ENCODE data around the gene CAPSL.
"Not testable (repeated sequence)": the region's sequence is repeated elsewhere in the genome, so short reads cannot be mapped to it uniquely, and the experiment has no call there.

The CAPSL gene

GRCh38 chr5:35894131-35894530 is 44.3 kb downstream of the CAPSL start:
- no peak overlapping the region for H3K18ac ChIP-seq (ENCODE audit: low read length)
- H3K56ac ChIP-seq (ENCODE audit: low read length), result no peak overlapping the region
- H2AK5ac ChIP-seq (ENCODE audit: low read length), result no peak overlapping the region
- no peak overlapping the region for H3K4ac ChIP-seq (ENCODE audit: low read depth, low read length)
- no peak for DNase-seq
- WGBS (ENCODE audit: extremely low coverage, insufficient coverage, low lambda C conversion rate), result no CpG with 5 or more reads among the region's 5 CpGs
- H4K5ac ChIP-seq (ENCODE audit: low read length), result no peak overlapping the region
- H3K4me3 ChIP-seq (ENCODE audit: low read length), result no peak overlapping the region
- no peak overlapping the region for H2BK5ac ChIP-seq (ENCODE audit: low read length)
- no peaks in the 10 kb centered on the region for H3K27me3 ChIP-seq (ENCODE audit: insufficient read depth, low read length, poor library complexity)
- no peak overlapping the region for H2BK15ac ChIP-seq (replicated peaks; ENCODE audit: low read depth)
- H3K27ac ChIP-seq (ENCODE audit: low read depth, low read length), result no peak overlapping the region
- no peak overlapping the region for H3K9ac ChIP-seq (ENCODE audit: low read length)
- H2BK120ac ChIP-seq (ENCODE audit: low read depth, low read length), result no peak overlapping the region
- no peak overlapping the region for H3K4me2 ChIP-seq (ENCODE audit: low read length)
- H3K4me1 ChIP-seq (ENCODE audit: control insufficient read depth, low read depth, low read length), result no peaks in the 10 kb centered on the region
- H3K79me1 ChIP-seq (ENCODE audit: low read length), result no peaks in the 10 kb centered on the region
- no peak overlapping the region for H4K8ac ChIP-seq (ENCODE audit: low read depth, low read length)
- H3K23ac ChIP-seq (ENCODE audit: low read length), result no peak overlapping the region
- H3K79me2 ChIP-seq (ENCODE audit: control insufficient read depth, insufficient read depth, low read length), result no peaks in the 10 kb centered on the region
- no peaks in the 10 kb centered on the region for H3K36me3 ChIP-seq (ENCODE audit: control insufficient read depth, insufficient read depth, low read length)

GRCh38 chr5:35892799-35893198 is 45.6 kb downstream of the CAPSL start:
- not testable (repeated sequence) for H3K4me2 ChIP-seq (ENCODE audit: low read length); H3K27me3 ChIP-seq (ENCODE audit: insufficient read depth, low read length, poor library complexity); H2BK15ac ChIP-seq (replicated peaks; ENCODE audit: low read depth); DNase-seq; H3K4ac ChIP-seq (ENCODE audit: low read depth, low read length); H3K23ac ChIP-seq (ENCODE audit: low read length); H4K5ac ChIP-seq (ENCODE audit: low read length); H3K36me3 ChIP-seq (ENCODE audit: control insufficient read depth, insufficient read depth, low read length); H2AK5ac ChIP-seq (ENCODE audit: low read length); H3K27ac ChIP-seq (ENCODE audit: low read depth, low read length); H3K56ac ChIP-seq (ENCODE audit: low read length); H3K9ac ChIP-seq (ENCODE audit: low read length); H2BK120ac ChIP-seq (ENCODE audit: low read depth, low read length); H3K18ac ChIP-seq (ENCODE audit: low read length); H3K4me3 ChIP-seq (ENCODE audit: low read length); H3K79me2 ChIP-seq (ENCODE audit: control insufficient read depth, insufficient read depth, low read length); H3K4me1 ChIP-seq (ENCODE audit: control insufficient read depth, low read depth, low read length); H3K79me1 ChIP-seq (ENCODE audit: low read length); H2BK5ac ChIP-seq (ENCODE audit: low read length); H4K8ac ChIP-seq (ENCODE audit: low read depth, low read length)
- WGBS (ENCODE audit: extremely low coverage, insufficient coverage, low lambda C conversion rate), result no CpG with 5 or more reads among the region's 23 CpGs

GRCh38 chr5:35890021-35891020 is 48.1 kb downstream of the CAPSL start:
- no peak overlapping the region for H3K4me3 ChIP-seq (ENCODE audit: low read length)
- H2BK15ac ChIP-seq (replicated peaks; ENCODE audit: low read depth), result no peak overlapping the region
- no peak overlapping the region for H3K4ac ChIP-seq (ENCODE audit: low read depth, low read length)
- no peak overlapping the region for H3K18ac ChIP-seq (ENCODE audit: low read length)
- no peak overlapping the region for H3K9ac ChIP-seq (ENCODE audit: low read length)
- no peaks in the 10 kb centered on the region for H3K27me3 ChIP-seq (ENCODE audit: insufficient read depth, low read length, poor library complexity)
- H3K79me2 ChIP-seq (ENCODE audit: control insufficient read depth, insufficient read depth, low read length), result no peaks in the 10 kb centered on the region
- no peak overlapping the region for H2BK120ac ChIP-seq (ENCODE audit: low read depth, low read length)
- no peak overlapping the region for H3K56ac ChIP-seq (ENCODE audit: low read length)
- no peak overlapping the region for H4K8ac ChIP-seq (ENCODE audit: low read depth, low read length)
- WGBS (ENCODE audit: extremely low coverage, insufficient coverage, low lambda C conversion rate), result no CpG with 5 or more reads among the region's 5 CpGs
- H3K4me2 ChIP-seq (ENCODE audit: low read length), result no peak overlapping the region
- H3K23ac ChIP-seq (ENCODE audit: low read length), result no peak overlapping the region
- H3K4me1 ChIP-seq (ENCODE audit: control insufficient read depth, low read depth, low read length), result no peaks in the 10 kb centered on the region
- no peaks in the 10 kb centered on the region for H3K79me1 ChIP-seq (ENCODE audit: low read length)
- no peaks in the 10 kb centered on the region for H3K36me3 ChIP-seq (ENCODE audit: control insufficient read depth, insufficient read depth, low read length)
- no peak for DNase-seq
- no peak overlapping the region for H2AK5ac ChIP-seq (ENCODE audit: low read length)
- no peak overlapping the region for H3K27ac ChIP-seq (ENCODE audit: low read depth, low read length)
- no peak overlapping the region for H4K5ac ChIP-seq (ENCODE audit: low read length)
- H2BK5ac ChIP-seq (ENCODE audit: low read length), result no peak overlapping the region

GRCh38 chr5:35887321-35888100 is 50.9 kb downstream of the CAPSL start:
- Histone ChIP-seq H3K36me3 (ENCODE audit: control insufficient read depth, insufficient read depth, low read length) (no peaks in the 10 kb centered on the region), H2BK120ac (ENCODE audit: low read depth, low read length) (no peak overlapping the region), H3K79me1 (ENCODE audit: low read length) (no peaks in the 10 kb centered on the region), H4K8ac (ENCODE audit: low read depth, low read length) (no peak overlapping the region), H3K9ac (ENCODE audit: low read length) (no peak overlapping the region), H2BK15ac (replicated peaks; ENCODE audit: low read depth) (no peak overlapping the region), H3K27me3 (ENCODE audit: insufficient read depth, low read length, poor library complexity) (no peaks in the 10 kb centered on the region), H4K5ac (ENCODE audit: low read length) (no peak overlapping the region), H3K4ac (ENCODE audit: low read depth, low read length) (no peak overlapping the region), H3K4me1 (ENCODE audit: control insufficient read depth, low read depth, low read length) (no peaks in the 10 kb centered on the region), H3K56ac (ENCODE audit: low read length) (no peak overlapping the region), H3K23ac (ENCODE audit: low read length) (no peak overlapping the region), H3K27ac (ENCODE audit: low read depth, low read length) (no peak overlapping the region), H3K79me2 (ENCODE audit: control insufficient read depth, insufficient read depth, low read length) (no peaks in the 10 kb centered on the region), H2AK5ac (ENCODE audit: low read length) (no peak overlapping the region), H3K18ac (ENCODE audit: low read length) (no peak overlapping the region), H3K4me3 (ENCODE audit: low read length) (no peak overlapping the region), H2BK5ac (ENCODE audit: low read length) (no peak overlapping the region), H3K4me2 (ENCODE audit: low read length) (no peak overlapping the region)
- no CpG with 5 or more reads among the region's 5 CpGs for WGBS (ENCODE audit: extremely low coverage, insufficient coverage, low lambda C conversion rate)
- DNase-seq, result no peak

- H3K4ac ChIP-seq (ENCODE audit: low read depth, low read length), result no peak overlapping the region
These were observed 52.0 kb downstream of the CAPSL start for GRCh38 chr5:35886381-35886780.

More at GRCh38 chr5:35886381-35886780, 52.0 kb downstream of the CAPSL start:
- Histone ChIP-seq H3K4me3 (ENCODE audit: low read length) (no peak overlapping the region), H3K56ac (ENCODE audit: low read length) (no peak overlapping the region), H3K36me3 (ENCODE audit: control insufficient read depth, insufficient read depth, low read length) (no peaks in the 10 kb centered on the region), H4K5ac (ENCODE audit: low read length) (no peak overlapping the region), H3K9ac (ENCODE audit: low read length) (no peak overlapping the region), H2AK5ac (ENCODE audit: low read length) (no peak overlapping the region), H3K79me2 (ENCODE audit: control insufficient read depth, insufficient read depth, low read length) (no peaks in the 10 kb centered on the region), H3K23ac (ENCODE audit: low read length) (no peak overlapping the region), H4K8ac (ENCODE audit: low read depth, low read length) (no peak overlapping the region), H3K27me3 (ENCODE audit: insufficient read depth, low read length, poor library complexity) (no peaks in the 10 kb centered on the region), H3K27ac (ENCODE audit: low read depth, low read length) (no peak overlapping the region), H2BK15ac (replicated peaks; ENCODE audit: low read depth) (no peak overlapping the region), H3K79me1 (ENCODE audit: low read length) (no peaks in the 10 kb centered on the region), H3K4me2 (ENCODE audit: low read length) (no peak overlapping the region), H3K4me1 (ENCODE audit: control insufficient read depth, low read depth, low read length) (no peaks in the 10 kb centered on the region), H2BK5ac (ENCODE audit: low read length) (no peak overlapping the region), H2BK120ac (ENCODE audit: low read depth, low read length) (no peak overlapping the region), H3K18ac (ENCODE audit: low read length) (no peak overlapping the region)
- DNase-seq, result no peak
- WGBS (ENCODE audit: extremely low coverage, insufficient coverage, low lambda C conversion rate), result no CpG with 5 or more reads among the region's 3 CpGs
